Activated B cell treated with CpG ODN at 0.5 μM for 24 hours (primary cell): ENCODE measurements around the gene PGF. TPM values are rescaled to one million over a fixed set of nuclear protein-coding genes. Genes with fewer than 3 reads are reported as not detected.

Source experiments
- ATAC-seq: fragments of 200-7000 bp; cut with Tn5 transposase; one replicate; pipeline ENCODE4 v1.10.0; 2021; ENCODE audit warnings: low read depth, mild to moderate bottlenecking, moderate library complexity
- CTCF ChIA-PET: fragments of 350-600 bp; sonication (Branson Sonifier 250); formaldehyde crosslinking; loops from one replicate; lab custom pipeline; 2021; ENCODE audit warnings: antibody characterized with exemption; lab: Charles Lee
- POLR2A ChIA-PET: fragments of 350-600 bp; sonication (Branson Sonifier 250); formaldehyde crosslinking; loops from one replicate; lab custom pipeline; 2021; ENCODE audit warnings: antibody characterized with exemption; lab: Charles Lee
- DNase-seq: peaks from one replicate; pipeline ENCODE4 v3.0.0; 2022
- H3K27ac Mint-ChIP-seq: one replicate; pipeline ENCODE4 v1.8.0; 2020; ENCODE audit warnings: mixed read lengths
- H3K27me3 Mint-ChIP-seq: one replicate; pipeline ENCODE4 v1.8.0; 2021; ENCODE audit warnings: mixed read lengths
- H3K36me3 Mint-ChIP-seq: one replicate; pipeline ENCODE4 v1.8.0; 2021; ENCODE audit warnings: low read depth, mixed read lengths
- H3K4me1 Mint-ChIP-seq: one replicate; pipeline ENCODE4 v1.8.0; 2021; ENCODE audit warnings: mixed read lengths
- H3K4me3 Mint-ChIP-seq: one replicate; pipeline ENCODE4 v1.8.0; 2020; ENCODE audit warnings: mild to moderate bottlenecking, mixed read lengths
- H3K9me3 Mint-ChIP-seq: one replicate; pipeline ENCODE4 v1.8.0; 2020; ENCODE audit warnings: mixed read lengths
- CTCF ChIP-seq: fragments of 200-600 bp; IDR thresholded peaks from one replicate; pipeline ENCODE4 v1.8.0; 2022; ENCODE audit warnings: antibody characterized with exemption, mild to moderate bottlenecking
- intact Hi-C: fragments of 100-400 bp; cut with micrococcal nuclease; formaldehyde crosslinking; loops from one replicate; pipeline ENCODE4 v1.15.1; 2024
- total RNA-seq: library from RNA; stranded (reverse); gene quantifications from 2 replicates; pipeline ENCODE4 v1.2.3, GENCODE V29; 2022

Gene PGF
- total RNA-seq, 1 donor from 2014 or later = not detected

DNA sequence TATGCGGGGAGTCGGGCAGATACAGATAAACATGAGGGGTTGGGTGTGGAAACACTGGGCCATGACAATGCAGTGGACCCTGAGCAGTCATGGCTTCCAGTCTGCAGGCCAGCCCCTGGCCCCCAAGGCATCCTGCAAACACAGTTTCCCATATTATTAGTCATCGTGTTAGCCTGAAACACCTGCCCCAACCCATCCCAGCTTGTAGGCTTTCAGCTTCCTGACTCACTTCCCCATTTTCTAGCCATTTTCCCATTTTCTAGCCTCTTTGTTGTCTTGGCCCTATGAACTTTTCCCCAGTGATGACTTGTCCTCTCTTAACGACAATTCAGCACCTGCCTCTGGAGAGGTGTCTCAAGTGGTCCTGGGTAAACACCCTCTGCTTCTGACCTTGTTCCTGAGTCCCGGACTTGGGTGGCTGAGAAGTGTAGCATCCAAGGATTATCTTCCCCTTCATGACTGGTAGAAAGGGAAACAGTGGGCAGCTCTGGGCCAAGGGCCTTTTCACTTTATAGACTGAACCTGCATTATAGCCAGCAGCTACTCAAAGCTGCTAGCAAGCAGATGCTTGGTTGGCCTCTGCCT is 4.3 kb upstream of the PGF start:
- ChIA-PET POLR2A (no interaction called here), CTCF (no interaction called here)
- ATAC-seq (no peak), DNase-seq (no peak)
- H3K27ac Mint-ChIP-seq = no peak overlapping the region
- H3K36me3 Mint-ChIP-seq = no peaks in the 10 kb centered on the region
- no peak overlapping the region for H3K4me3 Mint-ChIP-seq
- H3K4me1 Mint-ChIP-seq = peaks cover 20% of the 10 kb centered on the region
- intact Hi-C loops = loop anchor here (5.0 kb wide), 1 partner anchor 43 kb away; the partner anchor contains the start of gene EIF2B2
- no peak for TF ChIP-seq CTCF
- no peaks in the 10 kb centered on the region for H3K9me3 Mint-ChIP-seq
- peaks cover 4% of the 10 kb centered on the region for H3K27me3 Mint-ChIP-seq

GRCh38 chr14:74956280-74957072 is 1.1 kb upstream of the PGF start:
- POLR2A ChIA-PET = no interaction called here
- intact Hi-C loops = no loop called here
- H3K9me3 Mint-ChIP-seq = no peaks in the 10 kb centered on the region
- no peak overlapping the region for H3K27ac Mint-ChIP-seq
- peak overlapping the region; percentile 16 for H3K4me3 Mint-ChIP-seq
- ATAC-seq = no peak
- DNase-seq = no peak
- peaks cover 9% of the 10 kb centered on the region for H3K27me3 Mint-ChIP-seq
- no peak for TF ChIP-seq CTCF
- no peaks in the 10 kb centered on the region for H3K36me3 Mint-ChIP-seq
- H3K4me1 Mint-ChIP-seq = peaks cover 2% of the 10 kb centered on the region
- CTCF ChIA-PET = no interaction called here

DNA sequence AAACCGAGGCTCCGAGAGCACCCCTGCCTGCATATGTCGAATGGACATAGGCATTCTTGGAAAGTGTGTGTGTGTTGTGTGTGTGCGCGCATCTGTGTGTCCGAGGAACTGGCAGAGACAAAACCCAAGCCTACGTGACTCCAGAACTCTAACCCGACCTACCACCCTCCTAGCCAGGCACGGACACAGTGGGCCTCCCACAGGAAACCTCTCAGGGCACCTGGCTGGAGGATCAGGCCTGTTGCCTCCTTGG is 556 bp upstream of the PGF start:
- intact Hi-C loops = no loop called here
- ChIA-PET POLR2A (no interaction called here), CTCF (no interaction called here)
- no peak for TF ChIP-seq CTCF
- no peaks in the 10 kb centered on the region for H3K4me1 Mint-ChIP-seq
- DNase-seq (no peak), ATAC-seq (no peak)
- H3K9me3 Mint-ChIP-seq = no peaks in the 10 kb centered on the region
- H3K27me3 Mint-ChIP-seq = peaks cover 9% of the 10 kb centered on the region
- H3K4me3 Mint-ChIP-seq = no peak overlapping the region
- no peaks in the 10 kb centered on the region for H3K36me3 Mint-ChIP-seq
- H3K27ac Mint-ChIP-seq = no peak overlapping the region

- CTCF ChIA-PET = no interaction called here
- DNase-seq = no peak
- no peaks in the 10 kb centered on the region for H3K36me3 Mint-ChIP-seq
Observed at GRCh38 chr14:74954947-74955228, 509 bp downstream of the PGF start.

More at GRCh38 chr14:74954947-74955228, 509 bp downstream of the PGF start:
- no peaks in the 10 kb centered on the region for H3K9me3 Mint-ChIP-seq
- no peaks in the 10 kb centered on the region for H3K4me1 Mint-ChIP-seq
- H3K27ac Mint-ChIP-seq = no peak overlapping the region
- peak overlapping the region; percentile 41 for H3K4me3 Mint-ChIP-seq
- intact Hi-C loops = loop anchor here (1.0 to 2.0 kb wide), 2 partner anchors 8 to 14 kb away; no protein-coding TSS in a partner anchor
- no peak for ATAC-seq
- POLR2A ChIA-PET = interaction anchor here (0.6 to 1.6 kb wide), 2 partner anchors 15 to 170 kb away, joined by 3 to 4 read pairs; no protein-coding TSS in a partner anchor
- H3K27me3 Mint-ChIP-seq = peaks cover 9% of the 10 kb centered on the region
- no peak for TF ChIP-seq CTCF
